SH-SY5Y (cell line): ENCODE results near the gene ATG10.

Source experiments
- GATA2 ChIP-seq: IDR thresholded peaks from 2 replicates; pipeline ENCODE4 v1.6.1; 2011; ENCODE audit warnings: mild to moderate bottlenecking, low read depth, low read length
- GATA3 ChIP-seq: IDR thresholded peaks from 2 replicates; pipeline ENCODE4 v1.6.1; 2011; ENCODE audit warnings: low read depth, mild to moderate bottlenecking, low read length, moderate library complexity

DNA sequence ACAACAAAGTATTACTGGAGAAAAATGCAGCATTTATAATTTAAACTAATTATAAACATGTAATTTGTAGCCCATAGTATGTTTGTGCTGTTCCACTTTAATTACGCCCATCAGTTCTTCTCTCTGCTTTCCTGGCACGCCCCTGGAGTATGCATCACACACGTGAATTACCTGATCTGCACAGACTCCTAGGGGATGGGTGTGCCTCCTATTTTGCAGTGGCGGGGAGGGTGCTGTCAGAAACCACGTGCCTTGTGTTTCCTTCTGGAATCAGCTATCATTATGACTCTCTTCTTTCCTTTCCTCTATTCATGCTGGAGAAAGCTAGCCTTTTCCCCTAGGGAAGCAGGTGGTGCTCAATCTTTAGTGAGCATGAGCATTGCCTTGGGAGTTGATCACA lies 263.1 kb downstream of the ATG10 start:
- no peak for TF ChIP-seq GATA2
- no peak for TF ChIP-seq GATA3
